Lower leg skin (tissue), 4 donors: Measurements from ENCODE around the gene MMEL1. TPM values are rescaled to one million over a fixed set of nuclear protein-coding genes. Genes with fewer than 3 reads are reported as not detected.

ENCODE experiments used
- DNase-seq, 2 donors: peaks; one replicate each; pipeline ENCODE4 v3.0.0-alpha.2; 2019; ENCODE audit warnings: low spot score in 2 of 2
- H3K4me3 ChIP-seq: fragments of 200-600 bp; sonication (generic); 2 replicates; pipeline ENCODE4 v1.5.1; 2017; ENCODE audit warnings: mild to moderate bottlenecking, low read depth; ENCODE audit not compliant: poor library complexity, severe bottlenecking
- CTCF ChIP-seq, 3 donors: fragments of 450-650 bp; IDR thresholded peaks; one replicate each; pipeline ENCODE4 v1.5.1; 2016; ENCODE audit warnings: antibody characterized with exemption in 3 of 3, mild to moderate bottlenecking in 3 of 3, moderate library complexity in 2 of 3
- POLR2A ChIP-seq, 2 donors: fragments of 450-650 bp; IDR thresholded peaks; one replicate each; pipeline ENCODE4 v1.6.1; 2016 to 2017; ENCODE audit warnings: antibody characterized with exemption in 2 of 2, mild to moderate bottlenecking in 1 of 2, moderate library complexity in 1 of 2
- WGBS, 2 donors: methylation state at CpG; one replicate each; pipeline ENCODE4 v1.1.5; 2018; 5-methylcytosine and 5-hydroxymethylcytosine counted together
- intact Hi-C: fragments of 100-400 bp; cut with DNase I; formaldehyde crosslinking; loops from one replicate; pipeline ENCODE4 v1.15.0; 2023; ENCODE audit warnings: low total_unique reads
- total RNA-seq, 4 donors: library from RNA; depleted of rRNA; stranded (reverse); fragments of >200 nt; gene quantifications; one replicate each; pipeline ENCODE4 v1.1.0, GENCODE V29; 2016

The MMEL1 gene
- total RNA-seq, 4 donors from 2014 or later = 0.27 to 3.5 (median 1.6) TPM

- intact Hi-C loops = no loop called here
- no peak overlapping the region for H3K4me3 ChIP-seq
- WGBS, 2 donors = 77 to 81% methylated on average over 15 of the region's 15 CpGs
- peak in 1 of 2 donors; percentile 60 for DNase-seq
- TF ChIP-seq POLR2A (IDR thresholded peaks at IDR 0.05) (no peak), CTCF (IDR thresholded peaks at IDR 0.05) (no peak)
Measured at GRCh38 chr1:2602311-2602835, 30.4 kb downstream of the MMEL1 start.

GRCh38 chr1:2601721-2602303 lies 31.0 kb downstream of the MMEL1 start:
- intact Hi-C loops = no loop called here
- H3K4me3 ChIP-seq = no peak overlapping the region
- peak in 1 of 2 donors; percentile 66 for DNase-seq
- TF ChIP-seq CTCF (IDR thresholded peaks at IDR 0.05) = no peak
- TF ChIP-seq POLR2A (IDR thresholded peaks at IDR 0.05) = no peak
- 76 to 82% methylated on average over 18 of the region's 18 CpGs for WGBS, 2 donors

GRCh38 chr1:2598329-2598931 lies 34.4 kb downstream of the MMEL1 start:
- intact Hi-C loops = no loop called here
- DNase-seq = no peak
- TF ChIP-seq CTCF (IDR thresholded peaks at IDR 0.05) (no peak), POLR2A (IDR thresholded peaks at IDR 0.05) (no peak)
- no peak overlapping the region for H3K4me3 ChIP-seq
- 81 to 91% methylated on average over 3 of the region's 3 CpGs for WGBS, 2 donors

- no peak for TF ChIP-seq POLR2A (IDR thresholded peaks at IDR 0.05)
- no peak for TF ChIP-seq CTCF (IDR thresholded peaks at IDR 0.05)
- no peak overlapping the region for H3K4me3 ChIP-seq
- DNase-seq = no peak
- intact Hi-C loops = no loop called here
- WGBS, 2 donors = 77 to 84% methylated on average over 34 of the region's 34 CpGs
Measured at GRCh38 chr1:2597441-2598328, 35.1 kb downstream of the MMEL1 start.

- intact Hi-C loops = no loop called here
- DNase-seq = no peak
- 75 to 87% methylated on average over 25 of the region's 28 CpGs for WGBS, 2 donors
- TF ChIP-seq POLR2A (IDR thresholded peaks at IDR 0.05) (no peak), CTCF (IDR thresholded peaks at IDR 0.05) (no peak)
- no peak overlapping the region for H3K4me3 ChIP-seq
Measured at GRCh38 chr1:2596530-2597333, 36.1 kb downstream of the MMEL1 start.
